NCI-H146 treated with DMSO at 0.1 percent for 48 hours (cell line): ENCODE results near the gene GLT1D1.
A peak's percentile ranks its signal among the peaks of the same experiment; 100 is the strongest.
"Not testable (repeated sequence)": the region's sequence is repeated elsewhere in the genome, so short reads cannot be mapped to it uniquely, and the experiment has no call there.

Experiments used
- DNase-seq: peaks from one replicate; lab custom pipeline; 2025; ENCODE audit not compliant: unreplicated experiment; lab: John Stamatoyannopoulos, UW

Gene GLT1D1

DNA sequence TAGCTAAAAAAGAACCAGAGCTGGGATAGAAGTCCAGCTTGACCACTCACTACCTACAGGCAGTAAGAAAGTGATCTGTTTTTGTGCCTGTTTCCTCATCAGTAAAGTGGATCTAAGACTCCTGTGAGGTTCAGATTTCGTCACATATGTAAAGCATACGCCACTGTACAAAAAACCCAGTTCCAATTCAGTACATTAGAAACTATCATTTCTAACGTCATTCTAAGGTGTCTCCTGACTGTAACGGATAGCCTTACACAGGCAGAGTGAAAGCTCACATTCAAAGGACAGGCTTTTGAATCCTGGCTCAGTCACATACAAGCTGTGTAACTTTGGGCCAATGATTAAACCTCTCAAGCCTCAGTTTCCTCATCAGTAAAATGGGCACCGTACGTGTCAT lies 33.0 kb upstream of the GLT1D1 start:
- no peak for DNase-seq

DNA sequence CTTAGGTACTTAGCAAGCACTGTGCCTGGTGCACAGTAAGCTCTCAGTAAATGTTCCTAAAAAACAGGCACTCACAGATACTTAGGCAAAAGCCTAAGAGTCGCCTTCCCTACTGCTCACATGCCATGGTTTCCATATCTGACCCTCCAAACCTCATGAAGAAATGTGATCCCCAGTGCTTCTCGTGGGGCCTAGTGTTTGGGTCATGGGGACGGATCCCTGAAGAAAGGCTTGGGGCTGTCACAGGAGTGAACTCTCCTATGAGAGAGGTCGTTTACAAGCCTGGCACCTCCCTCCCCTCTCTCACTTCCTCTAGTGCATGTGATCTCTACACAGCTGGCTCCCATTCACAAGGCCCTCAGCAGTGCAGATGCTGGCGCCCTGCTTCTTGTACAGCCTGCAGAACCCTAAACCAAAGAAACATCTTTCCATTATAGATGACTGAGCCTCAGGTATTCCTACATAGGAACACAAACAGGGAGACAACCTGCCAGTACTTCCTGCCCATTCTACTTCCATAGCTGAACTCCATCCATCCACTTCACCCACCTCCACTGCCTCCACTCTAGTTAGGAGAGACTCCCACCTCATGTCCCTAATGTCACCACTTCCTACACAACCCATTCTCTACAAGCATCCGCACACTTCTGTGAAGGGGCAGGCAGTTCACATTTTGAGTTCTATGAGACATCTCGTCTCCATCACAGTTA lies 32.4 kb upstream of the GLT1D1 start:
- DNase-seq = no peak

DNA sequence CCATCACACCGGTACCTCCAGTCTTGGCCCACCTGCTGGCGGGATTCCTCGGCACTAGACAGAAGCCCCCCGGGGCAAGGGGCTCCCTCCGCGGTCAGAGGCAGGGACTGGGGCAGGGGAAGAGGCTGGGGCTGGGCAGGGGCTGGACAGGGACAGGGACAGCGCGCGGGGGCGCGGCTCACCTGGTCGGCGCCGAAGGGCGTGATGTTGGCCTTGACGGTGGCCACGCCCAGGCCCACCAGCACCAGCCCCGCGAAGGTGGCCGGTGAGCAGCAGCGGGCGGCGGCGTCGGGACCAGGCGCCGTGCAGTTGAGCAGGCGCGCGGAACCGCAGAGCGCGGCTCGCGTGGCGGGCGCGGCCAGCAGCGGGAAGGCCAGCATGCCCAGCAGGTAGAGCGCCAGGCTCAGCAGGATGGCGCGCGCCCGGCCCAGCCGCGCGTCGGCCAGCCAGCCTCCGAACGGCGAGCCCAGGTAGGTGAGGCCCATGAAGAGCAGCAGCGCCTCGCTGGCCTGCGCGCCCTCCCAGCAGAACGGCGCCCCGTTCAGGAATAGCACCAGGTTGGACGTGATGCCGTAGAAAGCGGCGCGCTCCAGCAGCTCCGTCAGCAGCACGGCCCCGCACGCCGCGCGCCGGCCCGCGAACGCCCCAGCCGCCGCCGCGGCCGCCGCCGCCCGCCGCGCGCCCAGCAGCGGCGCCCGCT lies 29.9 kb upstream of the GLT1D1 start:
- peak; percentile 41 for DNase-seq

DNA sequence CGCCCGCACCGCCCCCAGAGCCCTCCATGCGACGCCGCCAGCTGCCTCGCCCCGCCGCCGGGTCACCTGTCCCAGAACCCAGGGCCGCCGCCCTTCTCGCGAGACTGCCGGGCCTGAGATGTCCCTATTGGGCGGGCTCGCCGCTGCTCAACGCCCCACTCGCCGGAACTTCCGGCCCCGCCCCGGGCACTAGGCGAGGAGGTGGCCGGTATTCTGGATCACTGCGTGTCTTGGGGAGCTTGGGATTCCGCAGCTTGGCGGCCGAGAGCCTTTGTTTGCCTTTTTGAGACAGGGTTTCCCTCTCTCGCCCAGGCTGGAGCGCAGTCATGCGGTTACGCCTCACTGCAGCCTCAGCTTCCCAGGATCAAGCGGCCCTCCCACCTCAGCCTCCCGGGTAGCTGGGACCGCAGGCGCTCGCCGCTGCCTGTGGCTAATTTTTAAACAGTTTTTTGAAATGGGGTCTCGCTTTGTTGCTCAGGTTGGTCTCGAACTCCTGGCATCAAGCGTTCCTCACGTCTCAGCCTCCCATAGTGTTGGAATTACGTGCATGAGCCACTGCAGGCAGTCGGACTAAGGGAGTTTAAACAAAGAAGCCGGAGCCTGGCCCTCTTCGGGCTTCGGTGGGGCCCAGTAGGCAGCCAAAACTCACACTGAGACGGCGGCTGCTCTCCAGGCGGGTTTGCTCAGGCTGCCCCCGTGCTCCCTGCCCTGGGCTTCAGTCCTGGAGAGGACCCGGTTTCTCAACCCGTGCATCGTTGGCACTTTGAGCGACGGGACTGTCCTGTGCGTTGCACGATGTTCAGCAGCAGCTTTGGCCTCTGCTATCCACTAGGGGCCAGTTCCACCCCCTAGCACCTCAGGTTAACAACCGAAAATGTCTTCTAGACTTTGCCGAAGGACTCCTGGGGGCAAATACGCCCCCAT lies 29.1 kb upstream of the GLT1D1 start, which contains the start of gene SLC15A4:
Gene SLC15A4 (minus strand): TSS at position 43 of the 924 bp plus-strand sequence. CDS start 15 bp downstream, at position 28.
- peak; percentile 84 for DNase-seq

DNA sequence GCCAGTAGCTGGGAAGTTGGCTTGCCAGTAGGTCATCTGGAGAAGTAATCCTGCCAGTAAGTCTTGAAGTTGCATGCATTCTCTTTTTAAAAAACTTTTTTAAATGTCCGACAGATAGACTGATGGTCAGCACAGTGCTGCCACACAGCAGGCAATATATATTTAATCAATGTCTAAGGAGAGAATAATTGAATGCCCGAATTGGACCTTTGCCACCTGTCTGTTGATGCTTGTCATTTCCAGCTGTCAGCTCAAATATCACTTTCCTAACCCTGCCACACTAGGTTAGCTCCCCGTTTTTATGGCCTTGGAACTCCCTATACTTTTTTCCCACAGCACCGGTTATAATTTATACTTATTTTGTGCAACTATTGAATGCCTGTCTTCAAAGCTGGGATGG lies 27.4 kb upstream of the GLT1D1 start:
- DNase-seq = peak; percentile 16

DNA sequence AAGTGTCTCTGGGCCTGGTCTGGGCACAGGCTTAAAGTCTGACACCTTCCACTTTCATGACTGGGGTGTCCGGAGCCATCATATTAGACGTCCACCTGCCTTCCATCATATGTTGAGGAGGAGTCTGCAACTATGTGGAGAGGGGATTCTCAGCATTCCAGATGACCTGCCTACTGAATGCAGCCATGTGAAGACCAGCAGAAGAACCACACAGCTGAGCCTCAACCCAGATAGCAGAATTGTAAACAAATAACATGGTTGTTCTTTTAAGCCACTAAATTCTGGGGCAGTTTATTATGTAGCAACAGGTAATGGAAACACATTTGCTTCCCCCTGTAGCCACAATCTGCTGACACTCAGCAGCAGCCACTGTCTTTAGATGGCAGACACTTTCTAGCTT lies 25.6 kb upstream of the GLT1D1 start:
- DNase-seq = no peak

DNA sequence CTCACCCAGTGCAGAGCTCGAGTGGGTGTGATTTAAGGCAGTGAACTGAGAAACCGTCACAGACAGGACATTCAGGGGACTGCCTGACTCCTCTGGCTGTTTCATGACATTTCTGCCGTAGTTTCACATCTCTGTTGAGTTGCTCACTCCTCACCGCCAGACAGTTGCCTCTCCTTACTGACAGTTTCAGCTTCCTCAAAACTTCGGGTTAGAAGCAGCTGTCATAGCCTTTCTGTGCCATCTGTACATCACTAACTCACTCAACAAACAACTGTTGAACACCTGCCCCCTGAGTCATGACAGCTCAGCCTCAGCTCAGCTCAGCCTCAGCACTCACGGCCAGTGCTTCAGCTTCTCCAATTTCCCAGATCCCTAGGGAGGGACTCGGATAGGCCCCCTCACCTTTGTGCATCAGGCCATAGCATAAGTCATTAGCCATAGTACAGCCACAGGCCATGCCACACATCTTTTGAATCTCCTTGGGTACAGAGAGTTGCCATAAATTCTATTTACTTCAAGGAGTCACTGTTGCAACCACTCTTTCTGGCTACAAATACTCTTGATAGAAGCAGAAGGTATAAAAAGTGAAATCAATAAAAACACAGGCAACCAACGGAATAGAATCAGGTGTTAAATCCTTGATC lies 23.3 kb upstream of the GLT1D1 start:
- no peak for DNase-seq

DNA sequence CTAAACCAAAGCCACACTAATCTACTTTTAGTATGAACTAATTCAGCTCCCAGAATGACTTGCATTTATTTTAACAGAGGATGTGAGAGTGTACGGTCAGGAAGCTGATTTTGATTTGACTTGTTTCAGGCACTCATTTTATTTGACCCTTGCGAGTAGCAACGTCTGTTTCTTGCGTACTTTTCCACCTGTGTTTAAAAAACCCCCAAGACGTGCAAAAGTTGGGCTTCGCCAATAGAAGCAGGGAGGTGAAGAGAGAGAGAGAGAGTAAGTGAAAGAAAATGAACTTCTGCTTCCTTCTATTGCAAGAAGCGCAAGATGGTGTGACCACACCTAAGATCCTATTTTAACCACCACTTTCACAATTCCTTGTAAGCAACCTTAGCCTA lies 22.8 kb upstream of the GLT1D1 start:
- no peak for DNase-seq

DNA sequence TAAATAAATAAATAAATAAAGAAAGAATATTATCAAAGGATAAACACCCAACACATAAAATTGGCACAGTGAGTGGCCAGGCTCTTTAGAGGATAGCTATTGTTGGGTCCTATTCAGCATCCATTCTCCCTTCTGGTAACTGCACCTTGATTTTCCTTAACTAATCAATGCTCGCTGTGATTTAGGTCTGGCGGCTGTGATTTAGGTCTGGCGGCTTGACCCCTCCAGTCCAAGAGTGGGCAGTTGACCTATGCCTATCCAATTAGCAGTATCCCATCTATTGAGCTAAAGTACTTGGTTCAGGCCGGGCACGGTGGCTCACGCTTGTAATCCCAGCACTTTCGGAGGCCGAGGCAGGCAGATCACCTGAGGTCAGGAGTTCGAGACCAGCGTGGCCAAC lies 19.9 kb upstream of the GLT1D1 start:
- DNase-seq = no peak

DNA sequence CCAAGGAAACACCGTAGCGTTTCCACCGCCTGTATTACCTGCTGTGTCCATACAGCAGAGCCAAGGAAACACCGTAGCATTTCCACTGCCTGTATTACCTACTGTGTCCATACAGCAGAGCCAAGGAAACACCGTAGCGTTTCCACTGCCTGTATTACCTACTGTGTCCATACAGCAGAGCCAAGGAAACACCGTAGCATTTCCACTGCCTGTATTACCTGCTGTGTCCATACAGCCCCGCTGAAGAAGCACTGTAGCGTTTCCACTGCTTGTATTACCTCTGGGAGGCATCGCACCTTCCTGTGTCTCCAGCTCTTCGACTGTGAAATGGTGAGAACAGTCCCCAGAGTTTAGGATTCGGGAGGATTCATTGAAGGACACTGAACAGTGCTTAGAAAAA lies 13.4 kb upstream of the GLT1D1 start:
- DNase-seq = not testable (repeated sequence)

DNA sequence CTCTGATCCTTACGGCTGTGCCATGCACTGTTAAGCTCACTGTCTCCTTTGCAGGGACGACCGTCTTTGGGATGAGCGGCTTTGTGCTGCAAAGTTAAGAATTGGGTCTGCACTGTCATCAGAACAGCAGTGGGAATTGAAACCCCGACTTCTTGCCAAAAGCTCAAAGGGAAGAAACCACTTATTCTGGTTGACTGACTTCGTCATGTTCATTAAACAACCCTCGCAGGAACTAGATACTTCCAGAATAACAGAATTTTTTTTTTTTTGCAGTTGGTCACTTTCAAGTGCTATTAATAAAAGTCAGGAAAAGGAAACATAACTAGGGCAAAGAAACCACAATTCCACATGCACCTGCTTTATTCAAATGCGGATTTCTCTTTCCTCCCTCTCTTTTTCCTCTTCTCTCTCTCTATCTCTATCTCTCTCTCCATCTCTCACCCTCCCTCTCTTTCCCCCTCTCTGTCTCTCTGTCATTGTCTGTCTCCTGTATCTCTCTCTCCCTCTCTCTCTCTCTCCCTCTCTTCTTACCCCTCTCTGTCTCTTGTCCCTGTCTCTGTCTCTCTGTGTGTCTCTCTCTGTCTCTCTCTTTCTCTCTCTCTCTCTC lies 12.3 kb upstream of the GLT1D1 start:
- no peak for DNase-seq

DNA sequence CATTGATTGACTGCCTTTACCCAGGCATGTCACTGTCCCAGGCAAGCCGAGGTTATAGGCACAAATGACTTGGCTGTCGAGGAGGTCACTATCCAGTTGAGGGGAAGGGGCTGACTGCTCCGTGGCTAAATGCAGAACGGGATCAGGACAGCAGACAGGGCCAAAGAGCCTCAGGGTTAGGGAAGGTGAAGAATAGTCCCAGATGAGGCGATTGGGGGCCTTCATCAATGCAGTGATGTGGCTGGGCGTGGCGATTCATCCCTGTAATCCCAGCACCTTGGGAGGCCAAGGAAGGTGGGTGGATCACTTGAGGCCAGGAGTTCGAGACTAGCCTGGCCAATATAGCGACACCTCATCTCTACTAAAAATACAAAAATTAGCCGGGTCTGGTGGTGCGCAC lies 10.7 kb upstream of the GLT1D1 start:
- no peak for DNase-seq

DNA sequence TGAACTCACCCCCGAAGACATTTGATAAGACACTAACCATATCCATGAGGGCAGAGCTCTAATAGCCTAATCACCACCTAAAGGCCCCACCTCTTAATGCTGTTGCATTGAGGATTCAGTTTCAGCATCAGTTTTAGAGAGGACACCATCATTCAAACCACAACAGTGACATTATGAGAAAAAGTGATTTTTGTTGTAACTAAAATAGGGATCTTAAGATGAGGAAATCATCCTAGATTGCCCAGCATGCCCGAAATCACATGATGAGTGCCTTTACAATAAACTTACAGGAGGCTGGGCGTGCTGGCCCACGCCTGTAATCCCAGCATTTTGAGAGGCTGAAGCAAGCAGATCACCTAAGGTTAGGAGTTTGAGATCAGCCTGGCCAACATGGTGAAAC lies 9.7 kb upstream of the GLT1D1 start:
- no peak for DNase-seq

DNA sequence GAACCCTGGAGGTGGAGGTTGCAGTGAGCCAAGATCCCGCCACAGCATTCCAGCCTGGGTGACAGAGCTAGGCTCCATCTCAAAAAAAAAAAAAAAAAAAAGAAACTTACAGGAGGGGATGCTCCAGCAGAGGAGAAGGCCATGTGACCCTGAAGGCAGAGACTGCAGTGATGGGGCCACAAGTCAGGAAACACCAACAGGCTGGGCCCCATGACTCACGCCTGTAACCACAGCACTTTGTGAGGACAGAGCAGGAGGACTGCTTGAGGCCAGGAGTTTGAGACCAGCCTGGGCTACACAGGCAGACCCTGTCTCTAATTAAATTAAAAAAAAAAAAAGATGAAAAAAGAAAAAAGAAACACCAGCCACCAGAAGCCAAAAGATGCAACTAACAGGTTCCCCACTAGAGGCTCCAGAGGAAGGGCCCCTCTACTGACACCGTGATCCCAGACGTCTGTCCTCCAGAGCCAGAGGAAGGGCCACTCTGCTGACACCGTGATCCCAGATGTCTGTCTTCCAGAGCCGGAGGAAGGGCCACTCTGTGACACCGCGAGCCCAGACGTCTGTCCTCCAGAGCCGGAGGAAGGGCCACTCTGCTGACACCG lies 9.1 kb upstream of the GLT1D1 start:
- no peak for DNase-seq

DNA sequence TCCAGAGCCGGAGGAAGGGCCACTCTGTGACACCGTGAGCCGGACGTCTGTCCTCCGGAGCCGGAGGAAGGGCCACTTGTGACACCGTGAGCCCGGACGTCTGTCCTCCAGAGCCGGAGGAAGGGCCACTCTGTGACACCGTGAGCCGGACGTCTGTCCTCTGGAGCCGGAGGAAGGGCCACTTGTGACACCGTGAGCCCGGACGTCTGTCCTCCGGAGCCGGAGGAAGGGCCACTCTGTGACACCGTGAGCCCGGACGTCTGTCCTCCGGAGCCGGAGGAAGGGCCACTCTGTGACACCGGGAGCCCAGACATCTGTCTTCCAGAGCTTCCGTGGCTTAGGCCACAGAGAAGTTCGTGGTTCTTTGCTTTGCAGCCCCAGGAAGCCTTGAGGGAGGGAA lies 6.6 kb upstream of the GLT1D1 start:
- not testable (repeated sequence) for DNase-seq

DNA sequence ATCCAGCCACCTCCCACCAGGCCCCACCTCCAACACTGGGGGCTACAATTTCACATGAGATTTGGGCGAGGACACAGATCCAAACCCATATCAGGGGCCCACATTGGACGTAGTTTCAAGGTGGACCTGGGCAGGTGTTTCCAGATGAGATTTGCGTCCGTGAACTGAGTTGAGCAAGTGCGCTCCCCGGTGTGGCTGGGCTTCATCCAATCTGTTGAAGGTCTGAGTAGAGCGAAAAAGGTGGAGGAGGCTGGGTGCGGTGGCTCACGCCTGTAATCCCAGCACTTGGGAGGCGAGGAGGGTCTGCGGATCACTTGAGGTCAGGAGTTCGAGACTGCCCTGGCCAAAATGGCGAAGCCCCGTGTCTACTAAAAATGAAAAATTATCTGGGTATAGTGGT lies 4.9 kb upstream of the GLT1D1 start:
- DNase-seq = no peak

DNA sequence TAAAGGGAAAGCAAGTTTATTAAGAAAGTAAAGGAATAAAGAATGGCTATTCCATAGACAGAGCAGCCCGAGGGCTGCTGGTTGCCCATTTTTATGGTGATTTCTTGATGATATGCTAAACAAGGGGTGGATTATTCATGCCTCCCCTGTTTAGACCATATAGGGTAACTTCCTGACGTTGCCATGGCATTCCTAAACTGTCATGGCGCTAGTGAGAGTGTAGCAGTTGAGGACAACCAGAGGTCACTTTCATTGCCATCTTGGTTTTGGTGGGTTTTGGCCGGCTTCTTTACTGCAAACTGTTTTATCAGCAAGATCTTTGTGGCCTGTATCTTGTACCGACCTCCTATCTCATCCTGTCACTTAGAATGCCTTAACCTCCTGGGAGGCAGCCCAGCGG lies 3.5 kb upstream of the GLT1D1 start:
- not testable (repeated sequence) for DNase-seq

DNA sequence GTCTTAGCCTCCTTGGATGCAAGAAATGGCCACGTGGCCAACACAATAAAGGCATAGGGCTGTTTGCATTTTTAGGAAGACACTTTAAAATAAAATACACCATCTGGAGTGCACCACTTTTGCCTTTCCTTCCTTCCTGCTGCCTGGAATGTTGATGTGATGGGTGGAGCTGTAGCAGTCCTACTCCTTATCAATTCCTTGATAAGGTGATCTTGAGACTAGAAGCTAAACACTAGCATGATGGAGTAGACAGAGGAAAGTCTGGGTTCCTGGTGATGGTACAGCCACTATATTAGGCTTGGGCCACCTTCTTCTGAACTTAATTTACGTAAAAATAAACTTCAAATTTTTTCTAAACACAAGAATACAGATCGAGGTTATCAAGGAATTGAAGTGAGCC lies 2.9 kb upstream of the GLT1D1 start:
- DNase-seq = no peak

DNA sequence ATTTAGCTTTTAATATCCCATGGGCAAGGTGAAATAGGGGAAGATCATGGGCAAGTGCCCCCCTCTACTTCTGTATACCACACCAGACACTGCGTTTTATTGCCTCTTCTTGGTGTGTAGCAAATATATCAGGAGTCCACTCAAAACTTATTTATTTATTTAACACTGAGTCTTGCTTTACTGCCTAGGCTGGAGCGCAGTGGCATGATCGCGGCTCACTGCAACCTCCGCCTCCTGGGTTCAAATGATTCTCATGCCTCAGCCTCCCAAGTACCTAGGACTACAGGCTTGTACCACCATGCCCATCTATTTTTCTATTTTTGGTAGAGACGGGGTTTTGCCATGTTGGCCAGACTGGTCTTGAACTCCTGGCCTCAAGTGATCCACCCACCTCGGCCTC lies 1.8 kb upstream of the GLT1D1 start:
- DNase-seq = not testable (repeated sequence)

DNA sequence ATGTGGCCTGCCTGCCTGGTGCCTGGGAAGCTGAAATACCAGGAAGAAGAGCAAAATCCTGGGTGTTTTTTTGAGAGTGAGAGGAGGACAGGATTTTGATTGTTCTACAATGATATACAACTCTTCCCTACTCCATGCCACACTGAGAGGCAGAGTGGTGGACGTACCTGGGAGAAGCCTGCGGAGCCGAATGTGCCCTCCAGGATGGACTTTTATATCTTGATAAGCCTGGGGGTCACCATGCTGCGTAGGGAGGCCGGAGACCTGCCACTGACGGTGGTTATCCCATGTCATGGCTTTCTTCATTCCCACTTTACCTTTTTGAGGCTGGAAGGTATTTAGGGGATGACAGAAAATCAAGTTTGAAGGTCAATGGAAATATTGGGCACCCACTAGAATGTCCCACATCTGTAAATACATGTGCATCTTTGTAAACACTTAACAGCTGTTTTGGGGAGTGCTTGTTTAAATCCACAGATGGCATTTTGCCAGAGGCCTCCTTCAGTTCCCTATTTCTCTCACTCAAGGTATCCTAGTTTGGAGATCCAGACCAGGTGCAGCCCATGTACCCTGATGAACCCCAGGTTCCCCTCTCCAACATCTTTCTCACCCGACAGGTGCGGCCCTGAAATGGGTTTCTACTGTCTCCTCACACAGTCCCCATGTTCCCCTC lies 1.1 kb upstream of the GLT1D1 start:
- DNase-seq = no peak
